Measurements from ENCODE around the gene NCK2. TPM values are rescaled to one million over a fixed set of nuclear protein-coding genes. Genes with fewer than 3 reads are reported as not detected.

NCK2 gene
- polyA plus RNA-seq, 1 experiment: 20.5 TPM

DNA sequence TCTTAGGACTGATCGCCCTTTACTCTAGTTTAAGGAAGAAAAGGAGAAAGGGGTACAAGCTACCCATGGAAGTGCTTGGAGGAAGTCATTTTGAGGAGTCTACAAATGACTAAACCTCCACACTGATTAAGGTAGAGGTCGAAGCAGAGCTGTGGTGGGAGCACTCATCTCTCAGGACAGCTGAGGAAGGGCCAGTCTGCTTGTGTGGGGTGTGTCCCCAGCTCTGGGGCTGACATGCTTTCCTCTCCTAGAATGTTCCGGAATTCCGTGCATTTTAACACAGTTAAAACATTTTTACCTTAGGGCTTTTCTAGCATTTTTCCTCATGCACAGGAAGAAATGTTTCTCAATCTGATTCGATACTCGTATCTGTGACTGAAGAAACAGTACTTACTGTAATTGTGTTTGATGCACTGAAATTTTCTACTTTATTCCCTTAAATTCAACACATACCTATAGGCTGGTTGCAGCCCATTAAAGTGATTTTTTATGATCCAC is 135.1 kb downstream of the NCK2 start:
- Histone ChIP-seq H3K27ac (ENCODE audit: low read depth, low read length) (no peak overlapping the region), H3K4me3 (ENCODE audit: low read depth, low read length) (no peak overlapping the region), H3K27me3 (ENCODE audit: control insufficient read depth, insufficient read depth, low read length) (no peaks in the 10 kb centered on the region), H3K9me3 (ENCODE audit: control insufficient read depth, insufficient read depth, low read length) (peaks cover 20% of the 10 kb centered on the region)
- TF ChIP-seq, protein P1, sequence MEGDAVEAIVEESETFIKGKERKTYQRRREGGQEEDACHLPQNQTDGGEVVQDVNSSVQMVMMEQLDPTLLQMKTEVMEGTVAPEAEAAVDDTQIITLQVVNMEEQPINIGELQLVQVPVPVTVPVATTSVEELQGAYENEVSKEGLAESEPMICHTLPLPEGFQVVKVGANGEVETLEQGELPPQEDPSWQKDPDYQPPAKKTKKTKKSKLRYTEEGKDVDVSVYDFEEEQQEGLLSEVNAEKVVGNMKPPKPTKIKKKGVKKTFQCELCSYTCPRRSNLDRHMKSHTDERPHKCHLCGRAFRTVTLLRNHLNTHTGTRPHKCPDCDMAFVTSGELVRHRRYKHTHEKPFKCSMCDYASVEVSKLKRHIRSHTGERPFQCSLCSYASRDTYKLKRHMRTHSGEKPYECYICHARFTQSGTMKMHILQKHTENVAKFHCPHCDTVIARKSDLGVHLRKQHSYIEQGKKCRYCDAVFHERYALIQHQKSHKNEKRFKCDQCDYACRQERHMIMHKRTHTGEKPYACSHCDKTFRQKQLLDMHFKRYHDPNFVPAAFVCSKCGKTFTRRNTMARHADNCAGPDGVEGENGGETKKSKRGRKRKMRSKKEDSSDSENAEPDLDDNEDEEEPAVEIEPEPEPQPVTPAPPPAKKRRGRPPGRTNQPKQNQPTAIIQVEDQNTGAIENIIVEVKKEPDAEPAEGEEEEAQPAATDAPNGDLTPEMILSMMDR (IDR thresholded peaks at IDR 0.05; ENCODE audit: low read depth, low read length): no peak
- ChIA-PET POLR2A (no interaction called here), CTCF (no interaction called here)
- DNase-seq (ENCODE audit: low read depth, low spot score): no peak

DNA sequence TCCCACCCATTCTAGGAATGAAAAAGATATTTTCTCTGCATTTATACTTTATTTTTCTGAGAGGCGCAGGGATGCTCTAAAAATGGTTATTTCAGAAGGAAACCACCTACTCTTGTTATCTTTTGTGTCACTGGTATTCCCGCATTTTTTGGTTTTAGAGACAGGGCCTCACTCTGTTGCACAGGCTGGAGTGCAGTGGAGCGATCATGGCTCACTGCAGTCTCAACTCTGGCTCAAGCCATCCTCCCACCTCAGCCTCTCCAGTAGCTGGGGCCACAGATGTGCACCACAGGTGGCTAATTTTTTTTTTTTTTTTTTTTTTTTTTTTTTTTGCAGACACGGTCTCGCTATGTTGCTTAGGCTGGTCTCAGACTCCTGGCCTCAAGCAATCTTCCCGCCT is 135.9 kb downstream of the NCK2 start:
- H3K27me3 ChIP-seq (ENCODE audit: control insufficient read depth, insufficient read depth, low read length): no peaks in the 10 kb centered on the region
- peaks cover 20% of the 10 kb centered on the region for H3K9me3 ChIP-seq (ENCODE audit: control insufficient read depth, insufficient read depth, low read length)
- H3K4me3 ChIP-seq (ENCODE audit: low read depth, low read length): no peak overlapping the region
- DNase-seq (ENCODE audit: low read depth, low spot score): no peak
- POLR2A ChIA-PET: no interaction called here
- CTCF ChIA-PET: no interaction called here
- H3K27ac ChIP-seq (ENCODE audit: low read depth, low read length): no peak overlapping the region
- TF ChIP-seq, protein P1 (IDR thresholded peaks at IDR 0.05; ENCODE audit: low read depth, low read length): no peak

DNA sequence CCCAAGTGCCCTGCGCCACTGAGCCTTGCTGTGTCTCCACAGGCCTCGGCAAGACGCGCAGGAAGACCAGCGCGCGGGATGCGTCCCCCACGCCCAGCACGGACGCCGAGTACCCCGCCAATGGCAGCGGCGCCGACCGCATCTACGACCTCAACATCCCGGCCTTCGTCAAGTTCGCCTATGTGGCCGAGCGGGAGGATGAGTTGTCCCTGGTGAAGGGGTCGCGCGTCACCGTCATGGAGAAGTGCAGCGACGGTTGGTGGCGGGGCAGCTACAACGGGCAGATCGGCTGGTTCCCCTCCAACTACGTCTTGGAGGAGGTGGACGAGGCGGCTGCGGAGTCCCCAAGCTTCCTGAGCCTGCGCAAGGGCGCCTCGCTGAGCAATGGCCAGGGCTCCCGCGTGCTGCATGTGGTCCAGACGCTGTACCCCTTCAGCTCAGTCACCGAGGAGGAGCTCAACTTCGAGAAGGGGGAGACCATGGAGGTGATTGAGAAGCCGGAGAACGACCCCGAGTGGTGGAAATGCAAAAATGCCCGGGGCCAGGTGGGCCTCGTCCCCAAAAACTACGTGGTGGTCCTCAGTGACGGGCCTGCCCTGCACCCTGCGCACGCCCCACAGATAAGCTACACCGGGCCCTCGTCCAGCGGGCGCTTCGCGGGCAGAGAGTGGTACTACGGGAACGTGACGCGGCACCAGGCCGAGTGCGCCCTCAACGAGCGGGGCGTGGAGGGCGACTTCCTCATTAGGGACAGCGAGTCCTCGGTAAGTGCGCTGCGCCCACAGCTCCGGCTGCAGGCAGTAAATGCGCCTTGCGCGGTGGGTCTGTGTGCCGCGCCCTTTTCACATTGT is 136.8 kb downstream of the NCK2 start:
- H3K27me3 ChIP-seq (ENCODE audit: control insufficient read depth, insufficient read depth, low read length): no peaks in the 10 kb centered on the region
- no peak overlapping the region for H3K4me3 ChIP-seq (ENCODE audit: low read depth, low read length)
- peaks cover 20% of the 10 kb centered on the region for H3K9me3 ChIP-seq (ENCODE audit: control insufficient read depth, insufficient read depth, low read length)
- POLR2A ChIA-PET: no interaction called here
- TF ChIP-seq, protein P1 (IDR thresholded peaks at IDR 0.05; ENCODE audit: low read depth, low read length): no peak
- CTCF ChIA-PET: no interaction called here
- H3K27ac ChIP-seq (ENCODE audit: low read depth, low read length): no peak overlapping the region
- DNase-seq (ENCODE audit: low read depth, low spot score): no peak

DNA sequence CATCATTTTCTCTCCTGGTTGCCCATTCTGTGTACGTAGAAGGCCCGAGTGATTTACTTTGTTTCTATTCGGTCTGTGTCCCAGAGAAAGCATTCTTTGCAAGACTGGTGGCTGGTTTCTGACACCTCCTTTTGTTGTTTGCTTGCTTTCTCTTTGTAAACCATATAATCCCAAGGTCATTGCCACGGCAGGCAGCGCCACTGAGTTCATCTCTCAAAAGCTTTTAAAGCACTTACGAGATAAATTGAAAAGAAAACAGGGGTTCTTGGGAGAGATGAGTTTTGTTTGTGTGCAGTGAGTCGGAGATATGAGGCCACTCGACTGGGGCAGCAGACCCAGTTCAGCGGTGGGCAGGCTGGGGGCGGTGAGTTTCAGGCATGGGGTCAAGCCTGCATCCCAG is 137.6 kb downstream of the NCK2 start:
- CTCF ChIA-PET: no interaction called here
- TF ChIP-seq, protein P1 (IDR thresholded peaks at IDR 0.05; ENCODE audit: low read depth, low read length): no peak
- no peak for DNase-seq (ENCODE audit: low read depth, low spot score)
- Histone ChIP-seq H3K27ac (ENCODE audit: low read depth, low read length) (no peak overlapping the region), H3K9me3 (ENCODE audit: control insufficient read depth, insufficient read depth, low read length) (peaks cover 20% of the 10 kb centered on the region), H3K4me3 (ENCODE audit: low read depth, low read length) (no peak overlapping the region), H3K27me3 (ENCODE audit: control insufficient read depth, insufficient read depth, low read length) (no peaks in the 10 kb centered on the region)
- POLR2A ChIA-PET: no interaction called here

DNA sequence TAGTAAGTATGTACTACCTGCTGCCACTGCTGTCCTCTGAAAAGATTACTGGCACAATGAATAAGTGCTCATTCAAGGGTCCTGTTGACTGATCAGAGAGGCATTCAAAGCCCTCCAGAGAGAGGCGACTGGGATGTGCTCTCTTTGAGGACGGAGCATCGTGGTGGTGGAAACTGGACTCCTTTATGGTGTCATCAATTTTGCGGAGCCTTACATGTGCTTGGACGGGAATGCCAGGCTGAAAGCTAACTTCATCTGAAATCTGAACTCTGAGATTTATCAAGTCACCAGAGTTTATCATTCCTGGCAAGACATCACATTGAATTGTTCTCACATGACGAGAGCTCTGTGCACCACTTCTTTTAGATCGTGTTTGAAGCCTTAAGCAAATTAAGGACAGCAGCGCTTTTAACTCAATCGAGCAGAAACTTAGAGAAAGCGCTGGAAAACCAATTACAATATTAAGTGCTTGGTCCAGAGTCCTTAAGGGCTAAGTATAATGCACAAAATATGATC is 138.3 kb downstream of the NCK2 start:
- H3K9me3 ChIP-seq (ENCODE audit: control insufficient read depth, insufficient read depth, low read length): peaks cover 20% of the 10 kb centered on the region
- POLR2A ChIA-PET: no interaction called here
- TF ChIP-seq, protein P1 (IDR thresholded peaks at IDR 0.05; ENCODE audit: low read depth, low read length): no peak
- CTCF ChIA-PET: no interaction called here
- no peak overlapping the region for H3K27ac ChIP-seq (ENCODE audit: low read depth, low read length)
- H3K27me3 ChIP-seq (ENCODE audit: control insufficient read depth, insufficient read depth, low read length): no peaks in the 10 kb centered on the region
- DNase-seq (ENCODE audit: low read depth, low spot score): no peak
- no peak overlapping the region for H3K4me3 ChIP-seq (ENCODE audit: low read depth, low read length)
